SK-N-SH (cell line): ENCODE measurements around the gene EPB41L2. TPM values are rescaled to one million over a fixed set of nuclear protein-coding genes. Genes with fewer than 3 reads are reported as not detected.

Source experiments
- CTCF ChIA-PET: fragments of 300-600, 350-600 bp; formaldehyde crosslinking; extraction: SDS; loops from one replicate; lab custom pipeline; 2021; lab: Yijun Ruan, JAX
- POLR2A ChIA-PET: fragments of 350-600 bp; sonication (Branson Sonifier 250); formaldehyde crosslinking; extraction: SDS; loops from one replicate; lab custom pipeline; 2020; ENCODE audit warnings: antibody characterized with exemption, inconsistent platforms; lab: Yijun Ruan, JAX
- DNase-seq: peaks from one replicate; pipeline ENCODE4 v3.0.0; 2012
- H2AFZ ChIP-seq: fragments of 200-600 bp; sonication (generic); 2 replicates; pipeline ENCODE4 v1.8.1; 2016; ENCODE audit warnings: antibody characterized with exemption, mild to moderate bottlenecking, low read depth
- H3F3A ChIP-seq: fragments of 200-600 bp; sonication (generic); replicated peaks from 2 replicates; pipeline ENCODE3; 2016; ENCODE audit warnings: antibody characterized with exemption, mild to moderate bottlenecking; ENCODE audit not compliant: insufficient read depth
- H3K27ac ChIP-seq, 2 experiments: fragments of 200-500 bp in 1 of 2; fragments of 200-600 bp in 1 of 2; sonication (Bioruptor generic) in 1 of 2; sonication (generic), shearing (Covaris generic) in 1 of 2; 2 replicates each; pipeline versions ENCODE4 v1.5.1 to v1.6.1; 2014 to 2016; ENCODE audit warnings: low read depth in 2 of 2, inconsistent platforms in 1 of 2, low read length in 1 of 2, mild to moderate bottlenecking in 1 of 2, mixed read lengths in 1 of 2
- H3K27me3 ChIP-seq: fragments of 200-600 bp; sonication (generic), shearing (Covaris generic); 2 replicates; pipeline ENCODE4 v1.6.1; 2016; ENCODE audit warnings: mixed run types; ENCODE audit not compliant: insufficient read depth
- H3K36me3 ChIP-seq, 2 experiments: fragments of 200-500 bp in 1 of 2; fragments of 200-600 bp in 1 of 2; sonication (Bioruptor generic) in 1 of 2; sonication (generic) in 1 of 2; replicated peaks in 1 of 2; 2 replicates each; pipeline versions ENCODE3 to v1.5.1; 2014 to 2016; ENCODE audit warnings: low read length in 1 of 2, mild to moderate bottlenecking in 1 of 2; ENCODE audit not compliant: insufficient read depth in 2 of 2, control insufficient read depth in 1 of 2
- H3K4me1 ChIP-seq, 2 experiments: fragments of 200-500 bp in 1 of 2; fragments of 200-600 bp in 1 of 2; sonication (Bioruptor generic) in 1 of 2; sonication (generic), shearing (Covaris generic) in 1 of 2; 2 replicates each; pipeline versions ENCODE4 v1.5.1 to v1.6.1; 2014 to 2016; ENCODE audit warnings: low read depth in 1 of 2, low read length in 1 of 2, mixed run types in 1 of 2; ENCODE audit not compliant: insufficient read depth in 2 of 2, control insufficient read depth in 1 of 2
- H3K4me2 ChIP-seq: fragments of 200-600 bp; sonication (generic), shearing (Covaris generic); 2 replicates; pipeline ENCODE4 v1.6.1; 2017; ENCODE audit warnings: mixed run types
- H3K4me3 ChIP-seq, 2 experiments: fragments of 200-500 bp in 1 of 2; fragments of 200-600 bp in 1 of 2; sonication (Bioruptor generic) in 1 of 2; sonication (generic), shearing (Covaris generic) in 1 of 2; 2 replicates each; pipeline versions ENCODE4 v1.5.1 to v1.8.1; 2014 to 2016; ENCODE audit warnings: low read depth in 2 of 2, inconsistent platforms in 1 of 2, low read length in 1 of 2, mild to moderate bottlenecking in 1 of 2, mixed read lengths in 1 of 2, moderate library complexity in 1 of 2
- H3K79me2 ChIP-seq: fragments of 200-600 bp; sonication (generic); 2 replicates; pipeline ENCODE4 v1.8.1; 2017; ENCODE audit warnings: mild to moderate bottlenecking; ENCODE audit not compliant: insufficient read depth
- H3K9ac ChIP-seq: fragments of 200-600 bp; sonication (generic); 2 replicates; pipeline ENCODE4 v1.6.1; 2017; ENCODE audit warnings: mixed run types
- H3K9me2 ChIP-seq: fragments of 200-600 bp; sonication (generic); 2 replicates; pipeline ENCODE4 v1.6.1; 2017; ENCODE audit warnings: mixed run types
- H3K9me3 ChIP-seq: fragments of 200-600 bp; sonication (generic); 2 replicates; pipeline ENCODE4 v1.6.1; 2017; ENCODE audit warnings: mixed run types, mild to moderate bottlenecking, moderate library complexity
- H4K20me1 ChIP-seq: fragments of 200-600 bp; sonication (generic); 2 replicates; pipeline ENCODE4 v1.6.1; 2017; ENCODE audit warnings: mild to moderate bottlenecking, mixed run types; ENCODE audit not compliant: insufficient read depth
- CHD2 ChIP-seq: fragments of 150-350 bp; IDR thresholded peaks from 2 replicates; pipeline ENCODE4 v1.6.1; 2018; ENCODE audit warnings: low read length; ENCODE audit not compliant: partially characterized antibody
- FOSL2 ChIP-seq: IDR thresholded peaks from 2 replicates; pipeline ENCODE4 v1.4.0; 2012; ENCODE audit warnings: low read depth, mild to moderate bottlenecking, moderate library complexity, borderline replicate concordance
- FOXM1 ChIP-seq: IDR thresholded peaks from 2 replicates; pipeline ENCODE4 v1.4.0; 2012; ENCODE audit warnings: low read depth, mild to moderate bottlenecking
- GATA2 ChIP-seq: sonication (generic); formaldehyde crosslinking; IDR thresholded peaks from 2 replicates; pipeline ENCODE4 v1.5.0; 2020; ENCODE audit warnings: mild to moderate bottlenecking, missing genetic modification reagents
- JUND ChIP-seq: IDR thresholded peaks from 2 replicates; pipeline ENCODE4 v1.4.0; 2012
- MEF2A ChIP-seq: IDR thresholded peaks from 2 replicates; pipeline ENCODE4 v1.4.0; 2012; ENCODE audit warnings: low read depth, borderline replicate concordance
- MXI1 ChIP-seq: IDR thresholded peaks from 2 replicates; pipeline ENCODE4 v1.6.1; 2012; ENCODE audit warnings: mild to moderate bottlenecking, low read depth, low read length, improper control_type of control experiment
- RCOR1 ChIP-seq: fragments of 150-350 bp; IDR thresholded peaks from 2 replicates; pipeline ENCODE4 v1.6.1; 2017; ENCODE audit warnings: antibody characterized with exemption, low read length
- RFX5 ChIP-seq: IDR thresholded peaks from 2 replicates; pipeline ENCODE4 v1.6.1; 2012; ENCODE audit warnings: mild to moderate bottlenecking, improper control_type of control experiment, low read length
- SIN3A ChIP-seq: IDR thresholded peaks from 2 replicates; pipeline ENCODE4 v1.6.1; 2012; ENCODE audit warnings: low read depth, mild to moderate bottlenecking, low read length, moderate library complexity, borderline replicate concordance
- TAF1 ChIP-seq: IDR thresholded peaks from 2 replicates; pipeline ENCODE4 v1.6.1; 2012; ENCODE audit warnings: low read depth, mild to moderate bottlenecking, low read length, moderate library complexity, borderline replicate concordance
- WGBS: methylation state at CpG from one replicate; pipeline ENCODE4 v1.1.6; 2017; ENCODE audit warnings: low lambda C conversion rate; 5-methylcytosine and 5-hydroxymethylcytosine counted together
- polyA plus RNA-seq, 3 experiments: library from polyadenylated mRNA; depleted of rRNA; stranded (reverse); fragments of >200 nt; gene quantifications; 2 replicates each; pipeline ENCODE4 v1.2.3, GENCODE V29; 2012
- TF ChIP-seq, protein P1 (sequence below): fragments of 200-600 bp; sonication (generic); IDR thresholded peaks from 2 replicates; pipeline ENCODE4 v1.6.1; 2017; ENCODE audit warnings: antibody characterized with exemption, mild to moderate bottlenecking, moderate library complexity
- TF ChIP-seq, protein P2 (sequence below): fragments of 150-350 bp; IDR thresholded peaks from 2 replicates; pipeline ENCODE4 v1.6.1; 2017; ENCODE audit warnings: antibody characterized with exemption, low read length, low read depth, borderline replicate concordance

EPB41L2 gene
- polyA plus RNA-seq, 1 of the 3 experiments (the other 2 are of a cell fraction): 1.4 TPM

DNA sequence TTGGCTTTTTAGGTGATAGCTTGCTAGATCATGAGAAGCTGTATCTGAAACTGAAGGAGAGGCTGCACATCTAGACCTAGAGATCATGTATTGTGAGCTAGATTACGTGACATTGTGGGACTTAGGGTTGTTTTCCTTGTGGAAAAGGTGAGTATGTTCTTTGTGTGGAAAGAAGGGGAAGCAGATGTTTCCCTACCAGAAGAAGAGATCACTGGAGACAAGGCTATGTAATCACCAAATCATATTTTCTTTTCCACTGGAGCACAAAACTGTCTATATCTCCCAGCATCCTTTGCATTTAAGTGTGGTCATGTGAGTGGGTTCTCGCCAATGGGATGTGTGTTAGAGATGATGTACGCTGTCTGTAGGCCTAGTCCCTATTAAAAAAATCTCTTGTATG, 7.0 kb upstream of the EPB41L2 start:
- Histone ChIP-seq H3F3A (no peaks in the 10 kb centered on the region), H3K27me3 (peaks cover 29% of the 10 kb centered on the region; the same call in 1 of the 2 replicates), H3K9me3 (no peaks in the 10 kb centered on the region), H4K20me1 (no peaks in the 10 kb centered on the region), H3K4me2 (no peak overlapping the region), H3K79me2 (no peaks in the 10 kb centered on the region), H2AFZ (no peak overlapping the region), H3K4me3 (no peak overlapping the region), H3K36me3 (no peaks in the 10 kb centered on the region), H3K9me2 (no peaks in the 10 kb centered on the region), H3K9ac (no peak overlapping the region), H3K27ac (no peak overlapping the region), H3K4me1 (no peaks in the 10 kb centered on the region)
- no peak for TF ChIP-seq MXI1
- TF ChIP-seq JUND: no peak
- no peak for TF ChIP-seq RFX5
- TF ChIP-seq CHD2: no peak
- TF ChIP-seq SIN3A: no peak
- no peak for TF ChIP-seq MEF2A
- no peak for TF ChIP-seq FOSL2
- no peak for TF ChIP-seq GATA2 (CRISPR knock-in tag)
- no peak for TF ChIP-seq FOXM1
- TF ChIP-seq, protein P1, sequence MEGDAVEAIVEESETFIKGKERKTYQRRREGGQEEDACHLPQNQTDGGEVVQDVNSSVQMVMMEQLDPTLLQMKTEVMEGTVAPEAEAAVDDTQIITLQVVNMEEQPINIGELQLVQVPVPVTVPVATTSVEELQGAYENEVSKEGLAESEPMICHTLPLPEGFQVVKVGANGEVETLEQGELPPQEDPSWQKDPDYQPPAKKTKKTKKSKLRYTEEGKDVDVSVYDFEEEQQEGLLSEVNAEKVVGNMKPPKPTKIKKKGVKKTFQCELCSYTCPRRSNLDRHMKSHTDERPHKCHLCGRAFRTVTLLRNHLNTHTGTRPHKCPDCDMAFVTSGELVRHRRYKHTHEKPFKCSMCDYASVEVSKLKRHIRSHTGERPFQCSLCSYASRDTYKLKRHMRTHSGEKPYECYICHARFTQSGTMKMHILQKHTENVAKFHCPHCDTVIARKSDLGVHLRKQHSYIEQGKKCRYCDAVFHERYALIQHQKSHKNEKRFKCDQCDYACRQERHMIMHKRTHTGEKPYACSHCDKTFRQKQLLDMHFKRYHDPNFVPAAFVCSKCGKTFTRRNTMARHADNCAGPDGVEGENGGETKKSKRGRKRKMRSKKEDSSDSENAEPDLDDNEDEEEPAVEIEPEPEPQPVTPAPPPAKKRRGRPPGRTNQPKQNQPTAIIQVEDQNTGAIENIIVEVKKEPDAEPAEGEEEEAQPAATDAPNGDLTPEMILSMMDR: no peak
- TF ChIP-seq RCOR1: no peak
- WGBS: 4% methylated on average over 3 of the region's 3 CpGs
- ChIA-PET POLR2A (no interaction called here), CTCF (no interaction called here)
- DNase-seq: no peak

DNA sequence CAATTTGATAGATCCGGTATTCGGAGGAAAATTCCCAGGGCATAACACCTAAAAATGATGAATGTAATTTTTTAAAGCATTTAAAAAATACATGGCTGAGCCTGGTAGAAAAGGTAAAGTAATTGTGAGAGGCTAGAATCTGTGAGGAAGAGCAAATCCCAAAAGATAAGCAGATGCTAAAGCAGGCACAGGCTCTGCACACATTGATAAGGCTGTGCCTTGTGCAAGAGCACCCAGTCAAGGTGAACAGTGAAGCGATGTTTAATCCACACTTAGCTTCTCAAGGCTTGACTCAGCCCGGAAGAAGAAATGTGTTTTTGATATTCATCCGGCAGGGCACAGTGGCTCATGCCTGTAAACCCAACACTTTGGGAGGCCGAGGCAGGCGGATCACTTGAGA, 5.1 kb upstream of the EPB41L2 start:
- Histone ChIP-seq H4K20me1 (no peaks in the 10 kb centered on the region), H3K9ac (no peak overlapping the region), H3K9me3 (no peaks in the 10 kb centered on the region), H3K27me3 (peaks cover 33% of the 10 kb centered on the region; the same call in 1 of the 2 replicates), H3K9me2 (no peaks in the 10 kb centered on the region), H3K36me3 (no peaks in the 10 kb centered on the region), H3K4me1 (no peaks in the 10 kb centered on the region), H3K27ac (no peak overlapping the region), H3K4me3 (no peak overlapping the region), H2AFZ (no peak overlapping the region), H3F3A (no peaks in the 10 kb centered on the region), H3K4me2 (no peak overlapping the region), H3K79me2 (no peaks in the 10 kb centered on the region)
- no peak for DNase-seq
- ChIA-PET CTCF (no interaction called here), POLR2A (no interaction called here)
- WGBS: 22% methylated on average over 7 of the region's 7 CpGs
- no peak for TF ChIP-seq TAF1
- TF ChIP-seq, protein P2, sequence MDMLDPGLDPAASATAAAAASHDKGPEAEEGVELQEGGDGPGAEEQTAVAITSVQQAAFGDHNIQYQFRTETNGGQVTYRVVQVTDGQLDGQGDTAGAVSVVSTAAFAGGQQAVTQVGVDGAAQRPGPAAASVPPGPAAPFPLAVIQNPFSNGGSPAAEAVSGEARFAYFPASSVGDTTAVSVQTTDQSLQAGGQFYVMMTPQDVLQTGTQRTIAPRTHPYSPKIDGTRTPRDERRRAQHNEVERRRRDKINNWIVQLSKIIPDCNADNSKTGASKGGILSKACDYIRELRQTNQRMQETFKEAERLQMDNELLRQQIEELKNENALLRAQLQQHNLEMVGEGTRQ: no peak
